WTC11 (cell line): Measurements from ENCODE around the gene ARHGAP6. TPM values are rescaled to one million over a fixed set of nuclear protein-coding genes. Genes with fewer than 3 reads are reported as not detected.

Experiments used
- ATAC-seq: fragments of 200-7000 bp; cut with Tn5 transposase; 2 replicates; pipeline ENCODE4 v1.10.0; 2021; ENCODE audit warnings: mild to moderate bottlenecking, moderate library complexity
- CTCF ChIA-PET: fragments of 300-600 bp; sonication (Branson Sonifier 250); formaldehyde crosslinking; loops from one replicate; lab custom pipeline; 2021; ENCODE audit warnings: antibody characterized with exemption; lab: Charles Lee
- POLR2A ChIA-PET: fragments of 350-600 bp; sonication (Branson Sonifier 250); formaldehyde crosslinking; loops from one replicate; lab custom pipeline; 2021; ENCODE audit warnings: antibody characterized with exemption; lab: Charles Lee
- DNase-seq: peaks from one replicate; pipeline ENCODE4 v3.0.0; 2021; ENCODE audit warnings: low spot score
- H3K27ac Mint-ChIP-seq: 2 replicates; pipeline ENCODE4 v1.8.0; 2021; ENCODE audit warnings: mixed read lengths
- H3K27me3 Mint-ChIP-seq: 2 replicates; pipeline ENCODE4 v1.8.0; 2021; ENCODE audit warnings: low read depth, mild to moderate bottlenecking, moderate library complexity, mixed read lengths
- H3K36me3 Mint-ChIP-seq: 2 replicates; pipeline ENCODE4 v1.8.0; 2021; ENCODE audit warnings: mixed read lengths
- H3K4me1 Mint-ChIP-seq: 2 replicates; pipeline ENCODE4 v1.8.0; 2022; ENCODE audit warnings: mixed read lengths
- H3K4me3 Mint-ChIP-seq: 2 replicates; pipeline ENCODE4 v1.8.0; 2021; ENCODE audit warnings: mild to moderate bottlenecking, moderate library complexity, mixed read lengths
- H3K9me3 Mint-ChIP-seq: 2 replicates; pipeline ENCODE4 v1.8.0; 2021; ENCODE audit warnings: mixed read lengths
- ATF1 ChIP-seq: sonication (generic); formaldehyde crosslinking; IDR thresholded peaks from 2 replicates; pipeline ENCODE4 v1.8.1; 2023; ENCODE audit warnings: mild to moderate bottlenecking, moderate library complexity, missing genetic modification reagents
- CREM ChIP-seq: sonication (generic); formaldehyde crosslinking; IDR thresholded peaks from 2 replicates; pipeline ENCODE4 v1.8.1; 2022; ENCODE audit warnings: mild to moderate bottlenecking, missing genetic modification reagents, moderate library complexity
- FOXJ3 ChIP-seq: sonication (generic); formaldehyde crosslinking; IDR thresholded peaks from 2 replicates; pipeline ENCODE4 v1.9.0; 2021; ENCODE audit warnings: missing genetic modification reagents, mild to moderate bottlenecking, borderline replicate concordance
- FOXK1 ChIP-seq: sonication (generic); formaldehyde crosslinking; IDR thresholded peaks from 2 replicates; pipeline ENCODE4 v1.8.0; 2022; ENCODE audit warnings: mild to moderate bottlenecking, moderate library complexity, missing genetic modification reagents
- GABPB1 ChIP-seq: sonication (generic); formaldehyde crosslinking; IDR thresholded peaks from 2 replicates; pipeline ENCODE4 v1.8.1; 2023; ENCODE audit warnings: mild to moderate bottlenecking, missing genetic modification reagents
- GTF2I ChIP-seq: fragments of 250-450 bp; sonication (Bioruptor Pico); conservative IDR thresholded peaks from 2 replicates; pipeline ENCODE4 v1.4.0; 2021; ENCODE audit warnings: mild to moderate bottlenecking
- JAZF1 ChIP-seq: fragments of 250-450 bp; sonication (Bioruptor Pico); IDR thresholded peaks from 2 replicates; pipeline ENCODE4 v1.9.0; 2021; ENCODE audit warnings: moderate library complexity, mild to moderate bottlenecking, inconsistent platforms
- MXD4 ChIP-seq: fragments of 250-450 bp; sonication (Bioruptor Pico); IDR thresholded peaks from 2 replicates; pipeline ENCODE4 v1.8.0; 2021; ENCODE audit warnings: mild to moderate bottlenecking, moderate library complexity, borderline replicate concordance
- OVOL2 ChIP-seq: fragments of 250-450 bp; sonication (Bioruptor Pico); IDR thresholded peaks from 2 replicates; pipeline ENCODE4 v1.9.0; 2021; ENCODE audit warnings: mild to moderate bottlenecking, borderline replicate concordance
- SP1 ChIP-seq: sonication (generic); formaldehyde crosslinking; conservative IDR thresholded peaks from 2 replicates; pipeline ENCODE4 v1.8.1; 2022; ENCODE audit warnings: missing genetic modification reagents
- ZNF121 ChIP-seq: sonication (generic); formaldehyde crosslinking; IDR thresholded peaks from 2 replicates; pipeline ENCODE4 v1.8.0; 2023; ENCODE audit warnings: missing genetic modification reagents
- ZNF263 ChIP-seq: sonication (generic); formaldehyde crosslinking; IDR thresholded peaks from 2 replicates; pipeline ENCODE4 v1.8.1; 2022; ENCODE audit warnings: low read depth, mild to moderate bottlenecking, moderate library complexity, missing genetic modification reagents
- ZNF671 ChIP-seq: fragments of 250-450 bp; sonication (Bioruptor Pico); IDR thresholded peaks from 2 replicates; pipeline ENCODE4 v1.8.0; 2021; ENCODE audit warnings: mild to moderate bottlenecking
- total RNA-seq: library from RNA; stranded (reverse); gene quantifications from 3 replicates; pipeline ENCODE4 v1.2.3, GENCODE V29; 2021
- TF ChIP-seq, protein P1 (sequence below): fragments of 250-450 bp; sonication (Bioruptor Pico); IDR thresholded peaks from 2 replicates; pipeline ENCODE4 v1.9.0; 2021; ENCODE audit warnings: mild to moderate bottlenecking
- TF ChIP-seq, protein P2 (sequence below): sonication (generic); formaldehyde crosslinking; IDR thresholded peaks from 2 replicates; pipeline ENCODE4 v1.8.1; 2022; ENCODE audit warnings: mild to moderate bottlenecking, moderate library complexity, missing genetic modification reagents
- TF ChIP-seq, protein P3 (sequence below): fragments of 250-450 bp; sonication (Bioruptor Pico); IDR thresholded peaks from 2 replicates; pipeline ENCODE4 v1.8.0; 2021; ENCODE audit warnings: mild to moderate bottlenecking
- TF ChIP-seq, protein P4 (sequence below): sonication (generic); formaldehyde crosslinking; IDR thresholded peaks from 2 replicates; pipeline ENCODE4 v1.8.0; 2022; ENCODE audit warnings: mild to moderate bottlenecking, missing genetic modification reagents
- TF ChIP-seq, protein P5 (sequence below): sonication (generic); formaldehyde crosslinking; IDR thresholded peaks from 2 replicates; pipeline ENCODE4 v1.8.0; 2023; ENCODE audit warnings: missing genetic modification reagents
- TF ChIP-seq, protein P6 (sequence below): fragments of 250-450 bp; sonication (Bioruptor Pico); IDR thresholded peaks from 2 replicates; pipeline ENCODE4 v2.1.2; 2022; ENCODE audit warnings: mild to moderate bottlenecking, moderate library complexity
- TF ChIP-seq, protein P7 (sequence below): fragments of 250-450 bp; sonication (Bioruptor Pico); IDR thresholded peaks from 2 replicates; pipeline ENCODE4 v1.9.0; 2021; ENCODE audit warnings: mild to moderate bottlenecking, borderline replicate concordance
- TF ChIP-seq, protein P8 (sequence below): sonication (generic); formaldehyde crosslinking; IDR thresholded peaks from 2 replicates; pipeline ENCODE4 v1.8.1; 2023; ENCODE audit warnings: mild to moderate bottlenecking, missing genetic modification reagents, moderate library complexity

Gene ARHGAP6
- total RNA-seq, 1 experiment from 2014 or later: 1.0 TPM

DNA sequence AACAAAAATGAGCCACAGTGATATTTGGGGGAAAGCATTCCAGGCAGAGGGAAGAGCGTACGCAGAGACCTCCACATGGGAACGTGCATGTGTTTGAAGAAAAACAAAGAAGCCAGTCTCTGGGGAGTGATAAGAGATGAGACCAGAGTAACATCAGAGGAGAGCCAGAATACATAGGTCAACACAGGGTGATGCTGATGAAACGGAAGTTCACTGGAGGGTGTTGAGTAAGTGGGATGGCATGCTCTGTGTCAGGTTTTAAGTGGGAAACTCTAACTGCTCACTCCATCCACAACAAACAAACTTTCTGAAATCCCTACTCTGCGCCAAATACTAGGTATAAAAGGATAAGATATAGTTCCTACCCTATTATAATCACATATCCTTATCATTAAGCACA lies 110.0 kb downstream of the ARHGAP6 start (continued):
- TF ChIP-seq, protein P1, sequence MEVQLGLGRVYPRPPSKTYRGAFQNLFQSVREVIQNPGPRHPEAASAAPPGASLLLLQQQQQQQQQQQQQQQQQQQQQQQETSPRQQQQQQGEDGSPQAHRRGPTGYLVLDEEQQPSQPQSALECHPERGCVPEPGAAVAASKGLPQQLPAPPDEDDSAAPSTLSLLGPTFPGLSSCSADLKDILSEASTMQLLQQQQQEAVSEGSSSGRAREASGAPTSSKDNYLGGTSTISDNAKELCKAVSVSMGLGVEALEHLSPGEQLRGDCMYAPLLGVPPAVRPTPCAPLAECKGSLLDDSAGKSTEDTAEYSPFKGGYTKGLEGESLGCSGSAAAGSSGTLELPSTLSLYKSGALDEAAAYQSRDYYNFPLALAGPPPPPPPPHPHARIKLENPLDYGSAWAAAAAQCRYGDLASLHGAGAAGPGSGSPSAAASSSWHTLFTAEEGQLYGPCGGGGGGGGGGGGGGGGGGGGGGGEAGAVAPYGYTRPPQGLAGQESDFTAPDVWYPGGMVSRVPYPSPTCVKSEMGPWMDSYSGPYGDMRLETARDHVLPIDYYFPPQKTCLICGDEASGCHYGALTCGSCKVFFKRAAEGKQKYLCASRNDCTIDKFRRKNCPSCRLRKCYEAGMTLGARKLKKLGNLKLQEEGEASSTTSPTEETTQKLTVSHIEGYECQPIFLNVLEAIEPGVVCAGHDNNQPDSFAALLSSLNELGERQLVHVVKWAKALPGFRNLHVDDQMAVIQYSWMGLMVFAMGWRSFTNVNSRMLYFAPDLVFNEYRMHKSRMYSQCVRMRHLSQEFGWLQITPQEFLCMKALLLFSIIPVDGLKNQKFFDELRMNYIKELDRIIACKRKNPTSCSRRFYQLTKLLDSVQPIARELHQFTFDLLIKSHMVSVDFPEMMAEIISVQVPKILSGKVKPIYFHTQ: no peak
- TF ChIP-seq GABPB1 (no peak), ZNF671 (CRISPR knock-in tag) (no peak), ZNF263 (CRISPR knock-in tag) (no peak), OVOL2 (CRISPR knock-in tag) (no peak)
- TF ChIP-seq, protein P2, sequence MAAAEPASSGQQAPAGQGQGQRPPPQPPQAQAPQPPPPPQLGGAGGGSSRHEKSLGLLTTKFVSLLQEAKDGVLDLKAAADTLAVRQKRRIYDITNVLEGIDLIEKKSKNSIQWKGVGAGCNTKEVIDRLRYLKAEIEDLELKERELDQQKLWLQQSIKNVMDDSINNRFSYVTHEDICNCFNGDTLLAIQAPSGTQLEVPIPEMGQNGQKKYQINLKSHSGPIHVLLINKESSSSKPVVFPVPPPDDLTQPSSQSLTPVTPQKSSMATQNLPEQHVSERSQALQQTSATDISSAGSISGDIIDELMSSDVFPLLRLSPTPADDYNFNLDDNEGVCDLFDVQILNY (CRISPR knock-in tag): no peak

DNA sequence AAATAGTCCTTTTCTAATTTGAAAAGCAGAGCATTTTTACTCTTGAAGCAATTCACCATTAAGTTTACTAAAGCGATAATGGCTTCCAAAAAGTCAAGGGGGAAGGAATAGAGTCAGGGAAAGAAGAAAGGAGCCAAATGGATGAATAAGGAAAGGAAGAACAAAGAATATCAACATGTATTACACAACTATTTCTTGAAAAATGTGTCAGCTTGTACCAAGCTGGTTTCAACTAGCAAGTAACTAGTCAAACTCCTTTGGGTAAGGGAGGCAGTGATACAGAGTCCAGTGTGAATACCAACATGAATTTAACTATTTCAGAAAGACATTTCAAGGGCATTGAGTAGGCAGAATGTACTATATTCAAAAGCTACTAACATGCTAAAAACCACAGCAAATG lies 112.1 kb downstream of the ARHGAP6 start:
- ChIA-PET CTCF (no interaction called here), POLR2A (no interaction called here)
- Mint-ChIP-seq H3K4me3 (no peak overlapping the region), H3K27ac (no peak overlapping the region), H3K9me3 (no peaks in the 10 kb centered on the region), H3K27me3 (peaks cover 98% of the 10 kb centered on the region), H3K4me1 (no peaks in the 10 kb centered on the region), H3K36me3 (no peaks in the 10 kb centered on the region)
- TF ChIP-seq, protein P3, sequence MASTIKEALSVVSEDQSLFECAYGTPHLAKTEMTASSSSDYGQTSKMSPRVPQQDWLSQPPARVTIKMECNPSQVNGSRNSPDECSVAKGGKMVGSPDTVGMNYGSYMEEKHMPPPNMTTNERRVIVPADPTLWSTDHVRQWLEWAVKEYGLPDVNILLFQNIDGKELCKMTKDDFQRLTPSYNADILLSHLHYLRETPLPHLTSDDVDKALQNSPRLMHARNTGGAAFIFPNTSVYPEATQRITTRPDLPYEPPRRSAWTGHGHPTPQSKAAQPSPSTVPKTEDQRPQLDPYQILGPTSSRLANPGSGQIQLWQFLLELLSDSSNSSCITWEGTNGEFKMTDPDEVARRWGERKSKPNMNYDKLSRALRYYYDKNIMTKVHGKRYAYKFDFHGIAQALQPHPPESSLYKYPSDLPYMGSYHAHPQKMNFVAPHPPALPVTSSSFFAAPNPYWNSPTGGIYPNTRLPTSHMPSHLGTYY: no peak
- TF ChIP-seq, protein P4, sequence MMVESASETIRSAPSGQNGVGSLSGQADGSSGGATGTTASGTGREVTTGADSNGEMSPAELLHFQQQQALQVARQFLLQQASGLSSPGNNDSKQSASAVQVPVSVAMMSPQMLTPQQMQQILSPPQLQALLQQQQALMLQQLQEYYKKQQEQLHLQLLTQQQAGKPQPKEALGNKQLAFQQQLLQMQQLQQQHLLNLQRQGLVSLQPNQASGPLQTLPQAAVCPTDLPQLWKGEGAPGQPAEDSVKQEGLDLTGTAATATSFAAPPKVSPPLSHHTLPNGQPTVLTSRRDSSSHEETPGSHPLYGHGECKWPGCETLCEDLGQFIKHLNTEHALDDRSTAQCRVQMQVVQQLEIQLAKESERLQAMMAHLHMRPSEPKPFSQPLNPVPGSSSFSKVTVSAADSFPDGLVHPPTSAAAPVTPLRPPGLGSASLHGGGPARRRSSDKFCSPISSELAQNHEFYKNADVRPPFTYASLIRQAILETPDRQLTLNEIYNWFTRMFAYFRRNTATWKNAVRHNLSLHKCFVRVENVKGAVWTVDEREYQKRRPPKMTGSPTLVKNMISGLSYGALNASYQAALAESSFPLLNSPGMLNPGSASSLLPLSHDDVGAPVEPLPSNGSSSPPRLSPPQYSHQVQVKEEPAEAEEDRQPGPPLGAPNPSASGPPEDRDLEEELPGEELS (CRISPR knock-in tag): no peak
- no peak for TF ChIP-seq SP1 (CRISPR knock-in tag)
- TF ChIP-seq, protein P5, sequence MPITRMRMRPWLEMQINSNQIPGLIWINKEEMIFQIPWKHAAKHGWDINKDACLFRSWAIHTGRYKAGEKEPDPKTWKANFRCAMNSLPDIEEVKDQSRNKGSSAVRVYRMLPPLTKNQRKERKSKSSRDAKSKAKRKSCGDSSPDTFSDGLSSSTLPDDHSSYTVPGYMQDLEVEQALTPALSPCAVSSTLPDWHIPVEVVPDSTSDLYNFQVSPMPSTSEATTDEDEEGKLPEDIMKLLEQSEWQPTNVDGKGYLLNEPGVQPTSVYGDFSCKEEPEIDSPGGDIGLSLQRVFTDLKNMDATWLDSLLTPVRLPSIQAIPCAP: no peak
- TF ChIP-seq, protein P6, sequence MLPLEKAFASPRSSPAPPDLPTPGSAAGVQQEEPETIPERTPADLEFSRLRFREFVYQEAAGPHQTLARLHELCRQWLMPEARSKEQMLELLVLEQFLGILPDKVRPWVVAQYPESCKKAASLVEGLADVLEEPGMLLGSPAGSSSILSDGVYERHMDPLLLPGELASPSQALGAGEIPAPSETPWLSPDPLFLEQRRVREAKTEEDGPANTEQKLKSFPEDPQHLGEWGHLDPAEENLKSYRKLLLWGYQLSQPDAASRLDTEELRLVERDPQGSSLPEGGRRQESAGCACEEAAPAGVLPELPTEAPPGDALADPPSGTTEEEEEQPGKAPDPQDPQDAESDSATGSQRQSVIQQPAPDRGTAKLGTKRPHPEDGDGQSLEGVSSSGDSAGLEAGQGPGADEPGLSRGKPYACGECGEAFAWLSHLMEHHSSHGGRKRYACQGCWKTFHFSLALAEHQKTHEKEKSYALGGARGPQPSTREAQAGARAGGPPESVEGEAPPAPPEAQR (CRISPR knock-in tag): no peak
- TF ChIP-seq, protein P7, sequence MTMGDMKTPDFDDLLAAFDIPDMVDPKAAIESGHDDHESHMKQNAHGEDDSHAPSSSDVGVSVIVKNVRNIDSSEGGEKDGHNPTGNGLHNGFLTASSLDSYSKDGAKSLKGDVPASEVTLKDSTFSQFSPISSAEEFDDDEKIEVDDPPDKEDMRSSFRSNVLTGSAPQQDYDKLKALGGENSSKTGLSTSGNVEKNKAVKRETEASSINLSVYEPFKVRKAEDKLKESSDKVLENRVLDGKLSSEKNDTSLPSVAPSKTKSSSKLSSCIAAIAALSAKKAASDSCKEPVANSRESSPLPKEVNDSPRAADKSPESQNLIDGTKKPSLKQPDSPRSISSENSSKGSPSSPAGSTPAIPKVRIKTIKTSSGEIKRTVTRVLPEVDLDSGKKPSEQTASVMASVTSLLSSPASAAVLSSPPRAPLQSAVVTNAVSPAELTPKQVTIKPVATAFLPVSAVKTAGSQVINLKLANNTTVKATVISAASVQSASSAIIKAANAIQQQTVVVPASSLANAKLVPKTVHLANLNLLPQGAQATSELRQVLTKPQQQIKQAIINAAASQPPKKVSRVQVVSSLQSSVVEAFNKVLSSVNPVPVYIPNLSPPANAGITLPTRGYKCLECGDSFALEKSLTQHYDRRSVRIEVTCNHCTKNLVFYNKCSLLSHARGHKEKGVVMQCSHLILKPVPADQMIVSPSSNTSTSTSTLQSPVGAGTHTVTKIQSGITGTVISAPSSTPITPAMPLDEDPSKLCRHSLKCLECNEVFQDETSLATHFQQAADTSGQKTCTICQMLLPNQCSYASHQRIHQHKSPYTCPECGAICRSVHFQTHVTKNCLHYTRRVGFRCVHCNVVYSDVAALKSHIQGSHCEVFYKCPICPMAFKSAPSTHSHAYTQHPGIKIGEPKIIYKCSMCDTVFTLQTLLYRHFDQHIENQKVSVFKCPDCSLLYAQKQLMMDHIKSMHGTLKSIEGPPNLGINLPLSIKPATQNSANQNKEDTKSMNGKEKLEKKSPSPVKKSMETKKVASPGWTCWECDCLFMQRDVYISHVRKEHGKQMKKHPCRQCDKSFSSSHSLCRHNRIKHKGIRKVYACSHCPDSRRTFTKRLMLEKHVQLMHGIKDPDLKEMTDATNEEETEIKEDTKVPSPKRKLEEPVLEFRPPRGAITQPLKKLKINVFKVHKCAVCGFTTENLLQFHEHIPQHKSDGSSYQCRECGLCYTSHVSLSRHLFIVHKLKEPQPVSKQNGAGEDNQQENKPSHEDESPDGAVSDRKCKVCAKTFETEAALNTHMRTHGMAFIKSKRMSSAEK (CRISPR knock-in tag): no peak
- no peak for TF ChIP-seq GTF2I (CRISPR knock-in tag)
- TF ChIP-seq ATF1 (CRISPR knock-in tag): no peak
- no peak for TF ChIP-seq CREM (CRISPR knock-in tag)
- no peak for TF ChIP-seq ZNF121 (CRISPR knock-in tag)
- no peak for TF ChIP-seq FOXK1 (CRISPR knock-in tag)
- TF ChIP-seq, protein P8, sequence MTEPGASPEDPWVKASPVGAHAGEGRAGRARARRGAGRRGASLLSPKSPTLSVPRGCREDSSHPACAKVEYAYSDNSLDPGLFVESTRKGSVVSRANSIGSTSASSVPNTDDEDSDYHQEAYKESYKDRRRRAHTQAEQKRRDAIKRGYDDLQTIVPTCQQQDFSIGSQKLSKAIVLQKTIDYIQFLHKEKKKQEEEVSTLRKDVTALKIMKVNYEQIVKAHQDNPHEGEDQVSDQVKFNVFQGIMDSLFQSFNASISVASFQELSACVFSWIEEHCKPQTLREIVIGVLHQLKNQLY (CRISPR knock-in tag): no peak
- no peak for TF ChIP-seq MXD4 (CRISPR knock-in tag)
- no peak for TF ChIP-seq JAZF1 (CRISPR knock-in tag)
- TF ChIP-seq FOXJ3 (CRISPR knock-in tag): no peak
- ATAC-seq (no peak), DNase-seq (no peak)
